Prostate gland (tissue), 2 donors: Measurements from ENCODE around the gene UROS.

Experiments
- POLR2A ChIP-seq: fragments of 450-650 bp; IDR thresholded peaks from one replicate; pipeline ENCODE4 v1.6.1; 2016; ENCODE audit warnings: antibody characterized with exemption, mild to moderate bottlenecking
- POLR2AphosphoS5 ChIP-seq: sonication (generic); formaldehyde crosslinking; IDR thresholded peaks from one replicate; pipeline ENCODE4 v1.6.1; 2017; ENCODE audit warnings: antibody characterized with exemption
- TF ChIP-seq, protein P1 (sequence below), 4 experiments: fragments of 200-600 bp in 2 of 4; fragments of 450-650 bp in 2 of 4; sonication (generic) in 2 of 4; IDR thresholded peaks; 1 replicate in 3 of 4; 2 replicates in 1 of 4; pipeline ENCODE4 v1.5.1; 2016 to 2019; ENCODE audit warnings: antibody characterized with exemption in 4 of 4, mild to moderate bottlenecking in 2 of 4, moderate library complexity in 2 of 4

DNA sequence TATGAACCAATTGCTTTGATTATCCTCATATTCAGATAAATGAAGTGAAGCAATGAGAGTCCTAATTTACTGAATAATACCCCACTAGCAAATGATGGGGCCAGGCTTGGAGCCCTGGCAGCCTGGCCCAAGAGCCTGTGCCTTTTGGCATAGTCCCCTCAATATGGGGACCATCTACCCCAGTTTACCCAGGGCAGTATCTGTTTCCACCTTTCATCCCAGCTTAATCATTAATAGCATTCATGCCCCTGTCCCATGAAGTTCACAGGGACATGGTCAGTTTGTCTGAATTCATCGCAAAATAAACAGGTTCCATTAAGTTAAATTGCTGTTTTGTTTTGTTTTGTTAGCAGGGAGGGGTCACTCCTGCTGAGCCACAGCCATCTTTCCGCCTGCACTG, 25.8 kb upstream of the UROS start:
- TF ChIP-seq, protein P1, sequence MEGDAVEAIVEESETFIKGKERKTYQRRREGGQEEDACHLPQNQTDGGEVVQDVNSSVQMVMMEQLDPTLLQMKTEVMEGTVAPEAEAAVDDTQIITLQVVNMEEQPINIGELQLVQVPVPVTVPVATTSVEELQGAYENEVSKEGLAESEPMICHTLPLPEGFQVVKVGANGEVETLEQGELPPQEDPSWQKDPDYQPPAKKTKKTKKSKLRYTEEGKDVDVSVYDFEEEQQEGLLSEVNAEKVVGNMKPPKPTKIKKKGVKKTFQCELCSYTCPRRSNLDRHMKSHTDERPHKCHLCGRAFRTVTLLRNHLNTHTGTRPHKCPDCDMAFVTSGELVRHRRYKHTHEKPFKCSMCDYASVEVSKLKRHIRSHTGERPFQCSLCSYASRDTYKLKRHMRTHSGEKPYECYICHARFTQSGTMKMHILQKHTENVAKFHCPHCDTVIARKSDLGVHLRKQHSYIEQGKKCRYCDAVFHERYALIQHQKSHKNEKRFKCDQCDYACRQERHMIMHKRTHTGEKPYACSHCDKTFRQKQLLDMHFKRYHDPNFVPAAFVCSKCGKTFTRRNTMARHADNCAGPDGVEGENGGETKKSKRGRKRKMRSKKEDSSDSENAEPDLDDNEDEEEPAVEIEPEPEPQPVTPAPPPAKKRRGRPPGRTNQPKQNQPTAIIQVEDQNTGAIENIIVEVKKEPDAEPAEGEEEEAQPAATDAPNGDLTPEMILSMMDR (IDR thresholded peaks at IDR 0.05) = no peak
- no peak for TF ChIP-seq POLR2A
- TF ChIP-seq POLR2AphosphoS5 = no peak
